Cardiac fibroblast (primary cell): ENCODE measurements around the gene NDOR1.

Source experiments
- DNase-seq, 2 donors: peaks; one replicate each; pipeline versions ENCODE4 v3.0.0 to v3.0.0-alpha.2; 2010; ENCODE audit warnings: low read depth in 2 of 2
- H3K4me3 ChIP-seq, 2 donors: replicated peaks in 1 of 2; 1 replicate in 1 of 2; 2 replicates in 1 of 2; pipeline ENCODE4 v1.5.1; 2011; ENCODE audit warnings: low read depth in 2 of 2, low read length in 2 of 2, mild to moderate bottlenecking in 2 of 2, moderate library complexity in 1 of 2
- TF ChIP-seq, protein P1 (sequence below): IDR thresholded peaks from one replicate; pipeline ENCODE4 v1.5.1; 2011; ENCODE audit warnings: low read depth, mild to moderate bottlenecking, low read length, inconsistent platforms

Gene NDOR1

DNA sequence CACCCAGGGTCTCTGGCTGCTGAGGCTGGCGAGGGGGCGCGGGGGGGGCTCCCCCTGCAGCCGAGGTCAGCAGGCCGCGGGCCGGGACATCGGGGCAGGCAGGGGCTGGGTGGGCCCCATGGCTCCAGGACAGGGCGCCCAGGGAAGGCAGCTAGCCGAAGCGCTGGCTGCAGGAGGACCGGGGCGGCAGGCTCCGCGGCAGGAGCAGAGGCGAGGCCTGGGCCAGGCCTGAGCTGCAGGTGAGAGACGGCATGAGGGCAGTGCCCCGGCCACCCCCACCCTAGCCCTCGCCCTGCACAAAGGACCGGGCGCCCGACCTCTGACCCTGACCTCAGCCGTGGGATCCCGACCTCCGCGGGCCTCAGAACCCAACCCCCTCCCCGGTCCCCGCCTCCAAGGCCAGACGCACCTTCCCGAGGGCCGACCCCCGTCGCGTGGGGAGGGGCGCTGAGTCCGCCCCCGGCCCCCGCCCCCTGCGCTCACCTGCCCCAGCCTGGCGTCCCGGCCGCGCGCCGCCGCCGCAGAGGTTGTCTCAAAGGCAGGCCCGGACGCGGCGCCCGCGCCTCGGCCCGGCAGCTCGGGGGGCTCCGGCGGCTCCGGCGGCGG, 16.1 kb downstream of the NDOR1 start:
- TF ChIP-seq, protein P1, sequence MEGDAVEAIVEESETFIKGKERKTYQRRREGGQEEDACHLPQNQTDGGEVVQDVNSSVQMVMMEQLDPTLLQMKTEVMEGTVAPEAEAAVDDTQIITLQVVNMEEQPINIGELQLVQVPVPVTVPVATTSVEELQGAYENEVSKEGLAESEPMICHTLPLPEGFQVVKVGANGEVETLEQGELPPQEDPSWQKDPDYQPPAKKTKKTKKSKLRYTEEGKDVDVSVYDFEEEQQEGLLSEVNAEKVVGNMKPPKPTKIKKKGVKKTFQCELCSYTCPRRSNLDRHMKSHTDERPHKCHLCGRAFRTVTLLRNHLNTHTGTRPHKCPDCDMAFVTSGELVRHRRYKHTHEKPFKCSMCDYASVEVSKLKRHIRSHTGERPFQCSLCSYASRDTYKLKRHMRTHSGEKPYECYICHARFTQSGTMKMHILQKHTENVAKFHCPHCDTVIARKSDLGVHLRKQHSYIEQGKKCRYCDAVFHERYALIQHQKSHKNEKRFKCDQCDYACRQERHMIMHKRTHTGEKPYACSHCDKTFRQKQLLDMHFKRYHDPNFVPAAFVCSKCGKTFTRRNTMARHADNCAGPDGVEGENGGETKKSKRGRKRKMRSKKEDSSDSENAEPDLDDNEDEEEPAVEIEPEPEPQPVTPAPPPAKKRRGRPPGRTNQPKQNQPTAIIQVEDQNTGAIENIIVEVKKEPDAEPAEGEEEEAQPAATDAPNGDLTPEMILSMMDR = no peak
- H3K4me3 ChIP-seq = no peak overlapping the region
- DNase-seq = no peak

DNA sequence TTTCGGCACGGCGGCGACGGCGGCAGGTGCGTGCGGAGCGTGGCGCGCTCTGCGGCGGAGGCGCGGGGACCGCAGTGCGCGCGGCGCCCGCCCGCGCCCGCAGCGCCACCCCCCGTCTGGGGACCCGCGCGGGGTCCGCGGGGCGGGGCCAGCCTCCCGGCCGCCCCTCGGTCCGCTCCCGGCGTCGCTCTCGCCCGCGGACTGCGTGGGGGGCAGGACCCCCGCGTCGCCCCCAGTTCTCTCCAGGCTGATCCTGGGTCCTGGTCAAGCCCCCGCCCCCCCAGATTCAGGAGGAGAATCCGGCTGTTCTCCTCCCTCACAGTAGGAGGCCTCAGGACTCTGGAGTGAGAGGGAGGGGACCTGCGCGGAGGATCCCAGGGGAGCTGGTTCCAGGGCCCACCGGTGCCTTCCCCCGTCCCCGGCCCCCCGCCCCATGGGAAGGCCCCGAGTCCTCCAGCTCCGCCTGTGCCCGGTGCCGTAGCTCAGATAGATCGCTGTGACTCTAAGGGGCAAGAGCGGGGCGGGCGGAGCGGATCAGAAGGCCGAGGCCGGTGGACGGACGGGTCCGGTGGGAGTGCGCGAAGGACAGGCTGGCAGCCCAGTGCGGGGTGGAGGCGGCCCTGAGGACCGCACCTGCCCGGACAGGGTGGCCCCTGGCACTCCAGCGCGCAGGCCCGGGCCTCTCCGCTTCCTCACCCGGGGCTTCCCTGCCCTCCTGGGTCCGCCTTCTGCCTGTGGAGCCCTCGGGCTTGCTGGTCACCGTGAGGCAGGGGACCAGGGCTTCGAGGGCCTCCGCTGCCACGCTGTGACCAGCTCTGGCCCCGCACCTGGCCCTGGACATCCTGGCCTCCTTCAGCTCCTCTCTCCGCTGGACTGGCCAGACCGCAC, 16.9 kb downstream of the NDOR1 start, which contains the start of gene RNF208:
Gene RNF208, minus strand, starts transcription at position 51 of the 888 bp plus-strand sequence. CDS start 1,028 bp downstream, outside the sequence.
- DNase-seq = no peak
- TF ChIP-seq, protein P1 = no peak
- peak within 1 kb of the TSS; percentile 37 to 48 for H3K4me3 ChIP-seq

DNA sequence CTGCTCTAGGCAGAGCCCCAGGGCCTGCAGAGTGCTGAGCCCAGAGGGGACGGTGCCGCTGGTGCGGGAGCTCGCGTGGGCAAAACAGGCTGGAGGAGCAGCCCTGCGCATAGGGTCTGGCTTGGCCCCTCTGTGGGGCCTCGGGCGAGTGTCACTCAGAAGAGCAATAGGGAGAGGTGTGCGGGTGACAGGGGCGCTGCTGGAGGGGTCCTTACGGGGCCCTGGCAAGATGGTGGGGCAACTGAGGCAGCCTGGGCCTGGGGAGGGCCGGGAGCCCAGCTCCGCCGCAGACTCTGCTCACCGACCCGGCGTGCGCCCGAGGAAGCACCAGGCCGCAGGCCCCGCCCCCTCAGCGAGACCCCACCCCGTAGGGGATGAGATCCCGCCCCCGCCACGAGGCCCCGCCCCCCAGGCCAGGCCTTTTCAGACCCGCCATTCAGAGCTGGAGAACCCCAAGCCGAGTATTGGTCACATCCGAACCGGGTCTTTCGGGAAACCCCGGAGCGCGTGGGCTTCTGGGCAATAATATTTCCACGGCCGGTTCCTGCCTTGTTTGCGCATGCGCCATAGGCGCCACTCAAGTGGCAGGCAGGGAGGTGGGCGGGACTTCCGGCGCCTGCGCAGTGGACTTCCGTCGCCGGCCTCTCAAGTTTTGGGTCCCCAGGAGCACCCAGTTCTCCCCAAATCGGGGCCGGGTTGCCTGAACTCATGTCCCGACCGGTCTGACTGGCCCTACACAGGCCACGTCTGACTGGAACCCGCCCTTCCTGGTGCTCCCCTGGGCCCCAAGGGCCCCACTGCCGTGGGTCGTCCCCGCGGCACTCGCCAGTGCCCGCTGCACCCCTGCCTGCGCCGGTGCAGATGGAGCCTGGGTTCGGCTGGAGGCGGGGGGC, 17.8 kb downstream of the NDOR1 start:
- peak; percentile 99 for DNase-seq
- TF ChIP-seq, protein P1 = no peak

DNA sequence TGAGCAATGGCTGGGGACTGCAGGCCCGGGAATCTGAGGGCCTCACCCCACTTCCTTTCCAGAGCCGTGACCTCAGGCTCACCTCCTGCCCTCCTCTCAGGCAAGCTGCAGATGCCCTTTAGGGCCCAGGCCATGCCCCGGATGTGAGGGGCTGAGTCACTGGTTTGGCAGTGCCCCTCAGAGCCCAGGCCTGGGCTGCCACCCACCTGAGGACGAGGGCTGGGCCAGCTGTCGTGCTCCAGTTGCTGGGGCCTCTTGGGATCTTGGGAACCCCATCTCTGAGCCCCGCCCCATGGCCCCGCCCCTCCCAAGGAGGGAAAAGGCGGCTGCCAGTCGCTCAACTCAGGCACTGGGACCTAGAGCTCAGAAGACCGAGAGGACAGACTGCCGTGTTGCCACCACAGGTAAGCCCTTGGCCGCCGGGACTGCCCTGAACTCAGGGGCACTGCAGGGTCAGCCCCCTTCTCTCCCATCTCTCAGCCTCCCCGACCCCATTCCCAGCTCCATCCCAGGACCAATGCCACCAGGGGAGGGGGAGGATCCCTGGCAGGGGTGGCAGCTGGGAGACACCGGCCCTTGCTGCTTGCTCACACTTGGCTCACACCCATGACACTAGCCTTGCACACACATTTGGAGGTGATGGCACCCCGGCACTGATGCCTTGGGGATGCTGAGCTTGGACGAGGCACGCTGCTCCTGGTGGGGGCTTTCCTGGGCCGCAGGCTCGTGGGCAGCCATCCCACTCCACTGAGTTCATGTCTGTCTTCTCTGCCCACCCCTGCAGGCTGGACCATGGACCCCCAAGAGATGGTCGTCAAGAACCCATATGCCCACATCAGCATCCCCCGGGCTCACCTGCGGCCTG, 19.6 kb downstream of the NDOR1 start, which contains the start of gene CYSRT1:
Gene CYSRT1, plus strand, starts transcription at position 345 of the 865 bp plus-strand sequence. Its CDS starts 448 bp downstream, at position 793.
- TF ChIP-seq, protein P1 = no peak
- H3K4me3 ChIP-seq = peak within 1 kb of the TSS; percentile 70 to 83
- no peak for DNase-seq

More for the DNA sequence above, 17.8 kb downstream of the NDOR1 start:
- H3K4me3 ChIP-seq = peak overlapping the region; percentile 70 to 83

DNA sequence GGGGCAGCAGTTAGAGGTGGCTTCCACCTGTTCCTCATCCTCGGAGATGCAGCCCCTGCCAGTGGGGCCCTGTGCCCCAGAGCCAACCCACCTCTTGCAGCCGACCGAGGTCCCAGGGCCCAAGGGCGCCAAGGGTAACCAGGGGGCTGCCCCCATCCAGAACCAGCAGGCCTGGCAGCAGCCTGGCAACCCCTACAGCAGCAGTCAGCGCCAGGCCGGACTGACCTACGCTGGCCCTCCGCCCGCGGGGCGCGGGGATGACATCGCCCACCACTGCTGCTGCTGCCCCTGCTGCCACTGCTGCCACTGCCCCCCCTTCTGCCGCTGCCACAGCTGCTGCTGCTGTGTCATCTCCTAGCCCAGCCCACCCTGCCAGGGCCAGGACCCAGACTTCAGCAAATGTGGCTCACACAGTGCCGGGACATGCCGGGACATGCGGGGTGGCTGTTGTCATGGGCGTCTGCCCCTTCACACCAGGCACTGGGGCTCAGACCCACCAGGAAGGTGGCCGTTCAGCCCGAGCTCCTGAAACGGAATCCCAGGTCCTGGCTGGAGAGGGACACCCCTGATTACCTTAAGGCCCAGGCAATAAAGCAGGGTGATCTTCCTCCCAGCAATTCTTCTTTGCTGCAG, 20.3 kb downstream of the NDOR1 start:
- no peak for DNase-seq
- TF ChIP-seq, protein P1 = no peak
- H3K4me3 ChIP-seq = no peak overlapping the region
